GM23248 (cell line): ENCODE measurements around the gene KRT2. TPM values are rescaled to one million over a fixed set of nuclear protein-coding genes. Genes with fewer than 3 reads are reported as not detected.

Experiments used
- DNase-seq: peaks from one replicate; pipeline ENCODE4 v3.0.0-alpha.2; 2015
- H2AFZ ChIP-seq: fragments of 200-600 bp; sonication (generic); 2 replicates; pipeline ENCODE4 v1.6.1; 2016; ENCODE audit warnings: antibody characterized with exemption
- H3F3A ChIP-seq: fragments of 200-600 bp; sonication (generic); 2 replicates; pipeline ENCODE4 v1.6.1; 2016; ENCODE audit warnings: mild to moderate bottlenecking, antibody characterized with exemption, mixed run types; ENCODE audit not compliant: insufficient read depth
- H3K27ac ChIP-seq: fragments of 200-600 bp; sonication (generic); 2 replicates; pipeline ENCODE4 v1.5.1; 2016; ENCODE audit warnings: mild to moderate bottlenecking
- H3K27me3 ChIP-seq: fragments of 200-600 bp; sonication (generic); replicated peaks from 2 replicates; pipeline ENCODE4 v1.6.1; 2016; ENCODE audit warnings: mild to moderate bottlenecking; ENCODE audit not compliant: insufficient read depth
- H3K36me3 ChIP-seq: fragments of 200-600 bp; sonication (generic); 2 replicates; pipeline ENCODE4 v1.6.1; 2016; ENCODE audit warnings: low read depth, mild to moderate bottlenecking
- H3K4me1 ChIP-seq: fragments of 200-600 bp; sonication (generic); 2 replicates; pipeline ENCODE4 v1.6.1; 2016; ENCODE audit warnings: mild to moderate bottlenecking; ENCODE audit not compliant: insufficient read depth
- H3K4me2 ChIP-seq: fragments of 200-600 bp; sonication (generic); one replicate; pipeline ENCODE4 v1.6.1; 2016; ENCODE audit warnings: mild to moderate bottlenecking; ENCODE audit not compliant: unreplicated experiment
- H3K4me3 ChIP-seq: fragments of 200-600 bp; sonication (generic); 2 replicates; pipeline ENCODE4 v1.5.1; 2016; ENCODE audit warnings: mild to moderate bottlenecking
- H3K79me2 ChIP-seq: fragments of 200-600 bp; sonication (generic); 2 replicates; pipeline ENCODE4 v1.6.1; 2016; ENCODE audit warnings: mild to moderate bottlenecking; ENCODE audit not compliant: insufficient read depth
- H3K9ac ChIP-seq: fragments of 200-600 bp; sonication (generic); 2 replicates; pipeline ENCODE4 v1.6.1; 2016; ENCODE audit warnings: mild to moderate bottlenecking
- H3K9me2 ChIP-seq: fragments of 200-600 bp; sonication (generic); 2 replicates; pipeline ENCODE4 v1.6.1; 2016; ENCODE audit warnings: mixed run types, mild to moderate bottlenecking, moderate library complexity; ENCODE audit not compliant: insufficient read depth
- H3K9me3 ChIP-seq: fragments of 200-600 bp; sonication (generic); one replicate; pipeline ENCODE4 v1.6.1; 2017; ENCODE audit warnings: low read depth
- H4K20me1 ChIP-seq: fragments of 200-600 bp; sonication (generic); 2 replicates; pipeline ENCODE4 v1.6.0; 2016; ENCODE audit not compliant: insufficient read depth
- EZH2 ChIP-seq: fragments of 200-600 bp; sonication (generic); IDR thresholded peaks from 2 replicates; pipeline ENCODE4 v1.6.1; 2018; ENCODE audit warnings: antibody characterized with exemption, mild to moderate bottlenecking; ENCODE audit not compliant: insufficient read depth, poor library complexity, severe bottlenecking
- EZH2phosphoT487 ChIP-seq: fragments of 200-600 bp; sonication (generic); IDR thresholded peaks from 2 replicates; pipeline ENCODE4 v1.6.1; 2018; ENCODE audit warnings: antibody characterized with exemption, moderate library complexity, mild to moderate bottlenecking, low read depth; ENCODE audit not compliant: insufficient read depth
- WGBS, 2 experiments: methylation state at CpG; one replicate each; pipeline ENCODE4 v1.1.6; 2015 to 2017; ENCODE audit warnings: low lambda C conversion rate in 2 of 2, low coverage in 1 of 2; ENCODE audit errors: missing lambda C conversion rate in 2 of 2; 5-methylcytosine and 5-hydroxymethylcytosine counted together
- in situ Hi-C: fragments of 300-500 bp; cut with MboI; formaldehyde crosslinking; loops from 2 replicates; pipeline ENCODE4 v1.15.0; 2020
- polyA plus RNA-seq: library from polyadenylated mRNA; unstranded; fragments of >200 nt; fragmentation: Nextera tagmentation; extraction: Ambion mirVana; gene quantifications from 2 replicates; pipeline ENCODE4 v1.2.1, GENCODE V29; 2016
- total RNA-seq: library from RNA; depleted of rRNA; stranded (reverse); fragments of >200 nt; shearing (Covaris generic); gene quantifications from 2 replicates; pipeline ENCODE4 v1.2.3, GENCODE V29; 2014

Gene KRT2
- total and polyA plus RNA-seq, 2 experiments from 2014 or later: not detected

GRCh38 chr12:52694151-52694550 lies 42.1 kb upstream of the KRT2 start:
- DNase-seq: no peak
- in situ Hi-C loops: no loop called here

GRCh38 chr12:52693261-52693660 lies 41.2 kb upstream of the KRT2 start:
- H2AFZ ChIP-seq: no peak overlapping the region
- peaks cover 71% of the 10 kb centered on the region for H3K27me3 ChIP-seq
- no peak overlapping the region for H3K9ac ChIP-seq
- in situ Hi-C loops: no loop called here
- no peaks in the 10 kb centered on the region for H3K9me2 ChIP-seq
- H3K4me2 ChIP-seq: no peak overlapping the region
- H3K4me1 ChIP-seq: no peaks in the 10 kb centered on the region
- no peak overlapping the region for H3K4me3 ChIP-seq
- no peaks in the 10 kb centered on the region for H3F3A ChIP-seq
- 41 to 52% methylated on average over 5 of the region's 5 CpGs for WGBS, 2 experiments
- TF ChIP-seq EZH2 (no peak), EZH2phosphoT487 (no peak)
- no peaks in the 10 kb centered on the region for H4K20me1 ChIP-seq
- no peaks in the 10 kb centered on the region for H3K79me2 ChIP-seq
- H3K36me3 ChIP-seq: no peaks in the 10 kb centered on the region
- no peak overlapping the region for H3K27ac ChIP-seq
- no peaks in the 10 kb centered on the region for H3K9me3 ChIP-seq
- DNase-seq: no peak

More at GRCh38 chr12:52694151-52694550, 42.1 kb upstream of the KRT2 start:
- TF ChIP-seq EZH2phosphoT487 (no peak), EZH2 (no peak)
- 62 to 64% methylated on average over 6 of the region's 6 CpGs for WGBS, 2 experiments
- Histone ChIP-seq H3K27ac (no peak overlapping the region), H3K9ac (no peak overlapping the region), H4K20me1 (no peaks in the 10 kb centered on the region), H3K4me3 (no peak overlapping the region), H3K4me1 (no peaks in the 10 kb centered on the region), H3K36me3 (no peaks in the 10 kb centered on the region), H3K79me2 (no peaks in the 10 kb centered on the region), H3K27me3 (peaks cover 64% of the 10 kb centered on the region), H3K9me2 (no peaks in the 10 kb centered on the region), H2AFZ (no peak overlapping the region), H3K4me2 (no peak overlapping the region), H3F3A (no peaks in the 10 kb centered on the region), H3K9me3 (no peaks in the 10 kb centered on the region)

- H3K79me2 ChIP-seq: no peaks in the 10 kb centered on the region
- no peaks in the 10 kb centered on the region for H3K36me3 ChIP-seq
- no peak overlapping the region for H3K4me3 ChIP-seq
- WGBS, 2 experiments: 75 to 85% methylated on average over 8 of the region's 8 CpGs
- H3F3A ChIP-seq: no peaks in the 10 kb centered on the region
- H3K27ac ChIP-seq: no peak overlapping the region
- TF ChIP-seq EZH2 (no peak), EZH2phosphoT487 (no peak)
- H2AFZ ChIP-seq: no peak overlapping the region
- no peak for DNase-seq
- no peaks in the 10 kb centered on the region for H3K4me1 ChIP-seq
- no peak overlapping the region for H3K9ac ChIP-seq
- H3K9me2 ChIP-seq: no peaks in the 10 kb centered on the region
- H4K20me1 ChIP-seq: no peaks in the 10 kb centered on the region
- in situ Hi-C loops: no loop called here
- H3K4me2 ChIP-seq: no peak overlapping the region
- peaks cover 73% of the 10 kb centered on the region for H3K27me3 ChIP-seq
- H3K9me3 ChIP-seq: no peaks in the 10 kb centered on the region
Measured at GRCh38 chr12:52692254-52692653, 40.2 kb upstream of the KRT2 start.

- Histone ChIP-seq H3K9ac (no peak overlapping the region), H3K4me2 (no peak overlapping the region), H3K27ac (no peak overlapping the region), H3K9me3 (no peaks in the 10 kb centered on the region), H3K4me1 (no peaks in the 10 kb centered on the region), H3K79me2 (no peaks in the 10 kb centered on the region), H4K20me1 (no peaks in the 10 kb centered on the region), H3K9me2 (no peaks in the 10 kb centered on the region), H3K27me3 (peaks cover 73% of the 10 kb centered on the region), H3K36me3 (no peaks in the 10 kb centered on the region), H3F3A (no peaks in the 10 kb centered on the region), H2AFZ (no peak overlapping the region), H3K4me3 (no peak overlapping the region)
- WGBS, 2 experiments: 36 to 41% methylated on average over 2 of the region's 2 CpGs
- no peak for DNase-seq
- TF ChIP-seq EZH2phosphoT487: no peak
- no peak for TF ChIP-seq EZH2
- in situ Hi-C loops: no loop called here
Measured at GRCh38 chr12:52691841-52692150, 39.8 kb upstream of the KRT2 start.

- no peak overlapping the region for H3K9ac ChIP-seq
- no peak overlapping the region for H3K4me2 ChIP-seq
- no peak overlapping the region for H3K4me3 ChIP-seq
- no peak overlapping the region for H2AFZ ChIP-seq
- H3F3A ChIP-seq: no peaks in the 10 kb centered on the region
- no peak overlapping the region for H3K27ac ChIP-seq
- H3K9me3 ChIP-seq: no peaks in the 10 kb centered on the region
- peak; percentile 14 for DNase-seq
- no peaks in the 10 kb centered on the region for H3K4me1 ChIP-seq
- H3K27me3 ChIP-seq: peaks cover 71% of the 10 kb centered on the region
- no peaks in the 10 kb centered on the region for H4K20me1 ChIP-seq
- WGBS, 2 experiments: 8 to 9% methylated on average over 33 to 38 of the region's 45 CpGs
- TF ChIP-seq EZH2 (no peak), EZH2phosphoT487 (no peak)
- H3K79me2 ChIP-seq: no peaks in the 10 kb centered on the region
- no peaks in the 10 kb centered on the region for H3K9me2 ChIP-seq
- no peaks in the 10 kb centered on the region for H3K36me3 ChIP-seq
- in situ Hi-C loops: no loop called here
Measured at GRCh38 chr12:52691076-52691840, 39.2 kb upstream of the KRT2 start.
